GM13977 (cell line): ENCODE data around the gene ATF7IP.
"Not testable (repeated sequence)": the region's sequence is repeated elsewhere in the genome, so short reads cannot be mapped to it uniquely, and the experiment has no call there.

ENCODE experiments used
- DNase-seq: peaks from one replicate; pipeline ENCODE4 v3.0.0; 2012; ENCODE audit warnings: low spot score
- CTCF ChIP-seq: IDR thresholded peaks from 2 replicates; pipeline ENCODE4 v1.5.1; 2012; ENCODE audit warnings: mild to moderate bottlenecking, control low read depth; ENCODE audit not compliant: insufficient read depth; ENCODE audit errors: extremely low read depth, missing control alignments
- in situ Hi-C: fragments of 300-500 bp; cut with MboI; formaldehyde crosslinking; loops from one replicate; pipeline ENCODE4 v1.12.0; 2022; ENCODE audit warnings: low sequenced_read_pairs, low pct_unique_long_range_greater_than_20kb, mixed read lengths, inconsistent platforms; ENCODE audit not compliant: unreplicated experiment

Gene ATF7IP

GRCh38 chr12:14402697-14403096 lies 37.2 kb downstream of the ATF7IP start:
- no peak for DNase-seq
- in situ Hi-C loops = no loop called here
- TF ChIP-seq CTCF = no peak

- DNase-seq = no peak
- in situ Hi-C loops = no loop called here
- TF ChIP-seq CTCF = no peak
Observed at GRCh38 chr12:14403293-14403692, 37.8 kb downstream of the ATF7IP start.

- in situ Hi-C loops = no loop called here
- TF ChIP-seq CTCF = no peak
- DNase-seq = peak; percentile 31
Observed at GRCh38 chr12:14403711-14404196, 38.3 kb downstream of the ATF7IP start.

GRCh38 chr12:14405407-14405806 lies 39.9 kb downstream of the ATF7IP start:
- DNase-seq, in situ Hi-C loops: not testable (repeated sequence)

- in situ Hi-C loops = no loop called here
- no peak for TF ChIP-seq CTCF
- DNase-seq = no peak
Observed at GRCh38 chr12:14408208-14408607, 42.7 kb downstream of the ATF7IP start.

- in situ Hi-C loops = no loop called here
- DNase-seq = no peak
- TF ChIP-seq CTCF = no peak
Observed at GRCh38 chr12:14410177-14410576, 44.7 kb downstream of the ATF7IP start.

- TF ChIP-seq CTCF = no peak
- DNase-seq = no peak
- in situ Hi-C loops = no loop called here
Observed at GRCh38 chr12:14410841-14411569, 45.5 kb downstream of the ATF7IP start.
